NCI-H2196 (cell line): ENCODE measurements around the gene CNTN4.

Source experiments
- DNase-seq: peaks from one replicate; lab custom pipeline; 2025; ENCODE audit not compliant: unreplicated experiment; lab: John Stamatoyannopoulos, UW

CNTN4 gene

GRCh38 chr3:2677501-2677900, 578.8 kb downstream of the CNTN4 start:
- DNase-seq: no peak

GRCh38 chr3:2680236-2680635, 581.6 kb downstream of the CNTN4 start:
- no peak for DNase-seq

GRCh38 chr3:2684046-2684445, 585.4 kb downstream of the CNTN4 start:
- DNase-seq: no peak

GRCh38 chr3:2686816-2687502, 588.3 kb downstream of the CNTN4 start:
- DNase-seq: no peak

- no peak for DNase-seq
Observed at GRCh38 chr3:2697589-2697988, 598.9 kb downstream of the CNTN4 start.

- DNase-seq: no peak
Observed at GRCh38 chr3:2701471-2701870, 602.8 kb downstream of the CNTN4 start.

GRCh38 chr3:2706144-2706835, 607.6 kb downstream of the CNTN4 start:
- DNase-seq: no peak

- DNase-seq: no peak
Observed at GRCh38 chr3:2706836-2707210, 608.2 kb downstream of the CNTN4 start.

- DNase-seq: no peak
Observed at GRCh38 chr3:2711081-2711480, 612.4 kb downstream of the CNTN4 start.

- DNase-seq: no peak
Observed at GRCh38 chr3:2713923-2714322, 615.3 kb downstream of the CNTN4 start.

- DNase-seq: no peak
Observed at GRCh38 chr3:2714834-2715233, 616.2 kb downstream of the CNTN4 start.

GRCh38 chr3:2727101-2727500, 628.4 kb downstream of the CNTN4 start:
- no peak for DNase-seq

- DNase-seq: no peak
Observed at GRCh38 chr3:2727610-2728318, 629.1 kb downstream of the CNTN4 start.

GRCh38 chr3:2731843-2732242, 633.2 kb downstream of the CNTN4 start:
- DNase-seq: no peak

- no peak for DNase-seq
Observed at GRCh38 chr3:2735392-2735894, 636.8 kb downstream of the CNTN4 start.

GRCh38 chr3:2741516-2741915, 642.9 kb downstream of the CNTN4 start:
- DNase-seq: no peak

- DNase-seq: no peak
Observed at GRCh38 chr3:2765002-2765579, 666.4 kb downstream of the CNTN4 start.

GRCh38 chr3:2770451-2770850, 671.8 kb downstream of the CNTN4 start:
- DNase-seq: no peak

GRCh38 chr3:2771193-2771592, 672.5 kb downstream of the CNTN4 start:
- DNase-seq: no peak

GRCh38 chr3:2771741-2772140, 673.1 kb downstream of the CNTN4 start:
- DNase-seq: no peak

- DNase-seq: no peak
Observed at GRCh38 chr3:2772803-2773202, 674.1 kb downstream of the CNTN4 start.
